HepG2 (cell line): ENCODE measurements around the gene UTP11. TPM values are rescaled to one million over a fixed set of nuclear protein-coding genes. Genes with fewer than 3 reads are reported as not detected.

Source experiments
- ATAC-seq: fragments of 200-7000 bp; cut with Tn5 transposase; 3 replicates; pipeline ENCODE4 v1.9.1; 2020; ENCODE audit warnings: mild to moderate bottlenecking, moderate library complexity
- BruUV-seq: library from RNA; stranded (reverse); fragments of 400-500 nt; replicated peaks from 2 replicates; lab custom pipeline; 2021; lab: Mats Ljungman, UMichigan
- CTCF ChIA-PET: fragments of 300-600 bp; formaldehyde crosslinking; extraction: SDS; loops from one replicate; lab custom pipeline; 2021; ENCODE audit warnings: low total read pairs, inconsistent platforms, low intra/inter-chr PET ratio; lab: Yijun Ruan, JAX
- POLR2A ChIA-PET: fragments of 350-600 bp; sonication (Branson Sonifier 250); formaldehyde crosslinking; loops from one replicate; lab custom pipeline; 2020; ENCODE audit warnings: antibody characterized with exemption, inconsistent platforms; lab: Yijun Ruan, JAX
- DNase-seq: peaks from one replicate; pipeline ENCODE4 v3.0.0-alpha.2; 2015; ENCODE audit warnings: low spot score
- FAIRE-seq: peaks from 3 replicates; lab custom pipeline; 2011; peaks lifted over from hg19 to GRCh38; lab: Jason Lieb, UNC
- H2AFZ ChIP-seq: one replicate; pipeline ENCODE4 v1.6.1; 2011; ENCODE audit warnings: low read length, inconsistent platforms
- H3K27ac ChIP-seq: fragments of 300-600 bp; 3 replicates; pipeline ENCODE4 v1.8.0; 2011; ENCODE audit warnings: mixed run types, mild to moderate bottlenecking, mixed read lengths, low read length, inconsistent platforms; ENCODE audit not compliant: insufficient read depth; ENCODE audit errors: extremely low read length
- H3K27me3 ChIP-seq, 2 experiments: fragments of 200-600 bp in 1 of 2; 2 replicates in 1 of 2; 3 replicates in 1 of 2; pipeline versions ENCODE4 v1.6.0 to v1.8.0; 2011; ENCODE audit warnings: low read length in 2 of 2, mild to moderate bottlenecking in 2 of 2, moderate library complexity in 2 of 2, inconsistent platforms in 1 of 2; ENCODE audit not compliant: insufficient read depth in 2 of 2, control insufficient read depth in 1 of 2
- H3K36me3 ChIP-seq, 2 experiments: fragments of 200-600 bp in 1 of 2; replicated peaks in 1 of 2; 2 replicates in 1 of 2; 3 replicates in 1 of 2; pipeline versions ENCODE4 v1.5.1 to v1.8.0; 2011; ENCODE audit warnings: low read length in 2 of 2, inconsistent platforms in 1 of 2; ENCODE audit not compliant: insufficient read depth in 2 of 2, control insufficient read depth in 1 of 2
- H3K4me1 ChIP-seq: 2 replicates; pipeline ENCODE4 v1.5.1; 2012; ENCODE audit warnings: low read length, inconsistent platforms; ENCODE audit not compliant: insufficient read depth
- H3K4me2 ChIP-seq: 2 replicates; pipeline ENCODE4 v1.6.0; 2011; ENCODE audit warnings: low read depth, low read length, inconsistent platforms
- H3K4me3 ChIP-seq, 3 experiments: fragments of 200-600 bp in 1 of 3; sonication (generic), shearing (Covaris generic) in 1 of 3; replicated peaks in 1 of 3; 2 replicates each; pipeline ENCODE4 v1.5.1; 2011 to 2016; ENCODE audit warnings: low read length in 3 of 3, inconsistent platforms in 2 of 3, low read depth in 2 of 3, mild to moderate bottlenecking in 2 of 3, control low read depth in 1 of 3, mixed read lengths in 1 of 3; ENCODE audit not compliant: insufficient read depth in 1 of 3
- H3K79me2 ChIP-seq: one replicate; pipeline ENCODE4 v1.6.1; 2011; ENCODE audit warnings: low read length, inconsistent platforms; ENCODE audit not compliant: insufficient read depth
- H3K9ac ChIP-seq: 2 replicates; pipeline ENCODE4 v1.6.0; 2011; ENCODE audit warnings: mild to moderate bottlenecking, low read depth, low read length, inconsistent platforms; ENCODE audit not compliant: insufficient read depth
- H3K9me3 ChIP-seq: 2 replicates; pipeline ENCODE4 v1.5.1; 2012; ENCODE audit warnings: mild to moderate bottlenecking, low read length
- H4K20me1 ChIP-seq: 2 replicates; pipeline ENCODE4 v1.6.0; 2011; ENCODE audit warnings: inconsistent platforms, mild to moderate bottlenecking, low read length, moderate library complexity; ENCODE audit not compliant: insufficient read depth
- MBNL3 ChIP-seq: fragments of 250-450 bp; sonication (Bioruptor Pico); conservative IDR thresholded peaks from 2 replicates; pipeline ENCODE4 v1.8.0; 2022; ENCODE audit warnings: mild to moderate bottlenecking, inconsistent platforms
- PHF21A ChIP-seq: sonication (generic); formaldehyde crosslinking; IDR thresholded peaks from 2 replicates; pipeline ENCODE4 v1.5.0; 2020; ENCODE audit warnings: mild to moderate bottlenecking, missing genetic modification reagents
- RAD21 ChIP-seq: fragments of 450-650 bp; formaldehyde crosslinking; IDR thresholded peaks from 2 replicates; pipeline ENCODE4 v1.5.0; 2020; ENCODE audit warnings: mild to moderate bottlenecking
- SMC3 ChIP-seq: IDR thresholded peaks from 2 replicates; pipeline ENCODE4 v1.6.1; 2011; ENCODE audit warnings: low read length, improper control_type of control experiment
- STAG1 ChIP-seq: sonication (generic); formaldehyde crosslinking; IDR thresholded peaks from 2 replicates; pipeline ENCODE4 v1.4.0; 2020; ENCODE audit warnings: missing genetic modification reagents
- ZNF430 ChIP-seq: sonication (generic); formaldehyde crosslinking; IDR thresholded peaks from 2 replicates; pipeline ENCODE4 v1.9.0; 2021; ENCODE audit warnings: mild to moderate bottlenecking, missing genetic modification reagents
- ZNF737 ChIP-seq: sonication (generic); formaldehyde crosslinking; IDR thresholded peaks from 2 replicates; pipeline ENCODE4 v1.5.0; 2020; ENCODE audit warnings: missing genetic modification reagents, mild to moderate bottlenecking, borderline replicate concordance
- WGBS: methylation state at CpG from one replicate; pipeline ENCODE4 v1.1.6; 2017; ENCODE audit warnings: low lambda C conversion rate; 5-methylcytosine and 5-hydroxymethylcytosine counted together
- in situ Hi-C: cut with HindIII; loops from 2 replicates; pipeline ENCODE4 v1.10.0; 2017; ENCODE audit warnings: low pct_unique_long_range_greater_than_20kb; ENCODE audit not compliant: extremely low pct_ligation_motif_present
- intact Hi-C: fragments of 100-400 bp; cut with micrococcal nuclease; formaldehyde crosslinking; loops from one replicate; pipeline ENCODE4 v1.10.0; 2022; ENCODE audit not compliant: unreplicated experiment
- polyA plus RNA-seq, 8 experiments: library from polyadenylated mRNA; depleted of rRNA in 3 of 8; stranded (reverse) in 7 of 8; unstranded in 1 of 8; fragments of >200 nt; fragmentation: Illumina TruSeq in 4 of 8; extraction: Trizol in 4 of 8; gene quantifications; 2 replicates each; pipeline versions ENCODE4 v1.2.1 to v1.2.3, GENCODE V29; 2011 to 2016; ENCODE audit warnings: low read depth in 4 of 8, missing spikeins in 1 of 8, mixed read lengths in 1 of 8; ENCODE audit not compliant: insufficient read depth in 1 of 8
- total RNA-seq, 5 experiments: library from RNA; depleted of rRNA; stranded (reverse); fragments of >200 nt; fragmentation: Illumina TruSeq; extraction: Trizol; gene quantifications; 2 replicates each; pipeline ENCODE4 v1.2.3, GENCODE V29; 2016; ENCODE audit warnings: low read depth in 1 of 5
- TF ChIP-seq, protein P1 (sequence below): sonication (generic); formaldehyde crosslinking; IDR thresholded peaks from 2 replicates; pipeline ENCODE4 v1.5.0; 2020; ENCODE audit warnings: mild to moderate bottlenecking, missing genetic modification reagents, moderate library complexity

The UTP11 gene
- total and polyA plus RNA-seq, 2 of the 13 experiments (the other 11 are each of a cell fraction or from before 2014, with no cell fraction given) = 13.5 to 44.8 TPM

DNA sequence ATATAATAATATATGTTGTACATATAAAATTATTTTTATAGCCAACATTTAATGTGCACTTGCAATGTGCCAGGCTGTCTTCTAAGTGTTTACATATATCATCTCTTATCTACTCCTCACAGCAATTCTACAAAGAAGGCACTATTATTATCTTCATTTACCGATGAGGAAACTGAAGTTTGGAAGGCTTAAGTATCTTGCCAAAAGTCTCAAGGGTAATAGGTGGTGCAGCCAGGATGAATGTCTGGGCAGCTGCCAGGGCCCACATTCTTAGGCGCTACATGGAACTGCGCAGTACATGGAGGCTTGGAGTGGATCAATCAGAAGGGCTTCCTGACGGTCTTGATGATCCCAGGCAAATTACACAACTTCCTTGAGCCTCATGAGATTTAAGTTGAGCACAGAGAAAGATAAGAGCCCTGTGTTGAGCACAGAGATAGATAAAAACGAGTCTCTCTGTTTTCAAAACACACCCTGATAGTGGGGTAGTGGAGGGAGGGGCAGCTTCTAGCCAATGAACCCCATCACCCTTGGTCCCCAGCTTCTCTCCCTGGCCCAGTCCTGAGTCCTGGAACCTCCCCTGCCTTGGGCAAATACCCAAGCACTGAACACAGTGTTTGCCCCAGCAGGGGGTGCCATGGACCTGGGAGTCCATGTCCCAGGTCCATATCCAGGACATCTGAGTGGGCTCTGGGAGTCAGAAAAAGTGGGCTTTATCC lies 24.8 kb downstream of the UTP11 start:
- no peak overlapping the region for H3K9ac ChIP-seq
- no peak overlapping the region for H3K4me3 ChIP-seq
- no peak overlapping the region for H2AFZ ChIP-seq
- ChIA-PET POLR2A (interaction anchor here (0.7 kb wide), 1 partner anchor 37 kb away, joined by 3 read pairs; no protein-coding TSS in a partner anchor), CTCF (interaction anchor here (1.2 to 1.3 kb wide), 3 partner anchors 367 to 781 kb away, joined by 3 to 4 read pairs (median 3); no protein-coding TSS in a partner anchor)
- H3K27me3 ChIP-seq = peaks cover 6 to 33% of the 10 kb centered on the region in 2 experiments; a peak in 4 of 5 replicates
- intact Hi-C loops (loop anchor here (5.0 kb wide), 2 partner anchors 365 to 800 kb away; no protein-coding TSS in a partner anchor), in situ Hi-C loops (loop anchor here (10.0 kb wide), 1 partner anchor 547 kb away; no protein-coding TSS in a partner anchor)
- H3K4me1 ChIP-seq = no peaks in the 10 kb centered on the region
- peak; percentile 84 for ATAC-seq
- no TSS peak for BruUV-seq
- H3K4me2 ChIP-seq = no peak overlapping the region
- H3K27ac ChIP-seq = no peak overlapping the region
- H3K79me2 ChIP-seq = no peaks in the 10 kb centered on the region
- no peak for FAIRE-seq
- TF ChIP-seq ZNF430 (CRISPR knock-in tag) (no peak), STAG1 (CRISPR knock-in tag) (peak; percentile 86), MBNL3 (CRISPR knock-in tag) (no peak), PHF21A (no peak), ZNF737 (CRISPR knock-in tag) (no peak), RAD21 (CRISPR knock-in tag) (peak; percentile 65), SMC3 (peak; percentile 70; the same call in 1 of the 2 replicates)
- TF ChIP-seq, protein P1, sequence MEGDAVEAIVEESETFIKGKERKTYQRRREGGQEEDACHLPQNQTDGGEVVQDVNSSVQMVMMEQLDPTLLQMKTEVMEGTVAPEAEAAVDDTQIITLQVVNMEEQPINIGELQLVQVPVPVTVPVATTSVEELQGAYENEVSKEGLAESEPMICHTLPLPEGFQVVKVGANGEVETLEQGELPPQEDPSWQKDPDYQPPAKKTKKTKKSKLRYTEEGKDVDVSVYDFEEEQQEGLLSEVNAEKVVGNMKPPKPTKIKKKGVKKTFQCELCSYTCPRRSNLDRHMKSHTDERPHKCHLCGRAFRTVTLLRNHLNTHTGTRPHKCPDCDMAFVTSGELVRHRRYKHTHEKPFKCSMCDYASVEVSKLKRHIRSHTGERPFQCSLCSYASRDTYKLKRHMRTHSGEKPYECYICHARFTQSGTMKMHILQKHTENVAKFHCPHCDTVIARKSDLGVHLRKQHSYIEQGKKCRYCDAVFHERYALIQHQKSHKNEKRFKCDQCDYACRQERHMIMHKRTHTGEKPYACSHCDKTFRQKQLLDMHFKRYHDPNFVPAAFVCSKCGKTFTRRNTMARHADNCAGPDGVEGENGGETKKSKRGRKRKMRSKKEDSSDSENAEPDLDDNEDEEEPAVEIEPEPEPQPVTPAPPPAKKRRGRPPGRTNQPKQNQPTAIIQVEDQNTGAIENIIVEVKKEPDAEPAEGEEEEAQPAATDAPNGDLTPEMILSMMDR (CRISPR knock-in tag) = peak; percentile 81
- DNase-seq = no peak
- no peaks in the 10 kb centered on the region for H3K36me3 ChIP-seq
- H4K20me1 ChIP-seq = no peaks in the 10 kb centered on the region
- WGBS = 27% methylated on average over 5 of the region's 5 CpGs
- H3K9me3 ChIP-seq = no peaks in the 10 kb centered on the region
